ENCODE data around the gene SART1.

DNA sequence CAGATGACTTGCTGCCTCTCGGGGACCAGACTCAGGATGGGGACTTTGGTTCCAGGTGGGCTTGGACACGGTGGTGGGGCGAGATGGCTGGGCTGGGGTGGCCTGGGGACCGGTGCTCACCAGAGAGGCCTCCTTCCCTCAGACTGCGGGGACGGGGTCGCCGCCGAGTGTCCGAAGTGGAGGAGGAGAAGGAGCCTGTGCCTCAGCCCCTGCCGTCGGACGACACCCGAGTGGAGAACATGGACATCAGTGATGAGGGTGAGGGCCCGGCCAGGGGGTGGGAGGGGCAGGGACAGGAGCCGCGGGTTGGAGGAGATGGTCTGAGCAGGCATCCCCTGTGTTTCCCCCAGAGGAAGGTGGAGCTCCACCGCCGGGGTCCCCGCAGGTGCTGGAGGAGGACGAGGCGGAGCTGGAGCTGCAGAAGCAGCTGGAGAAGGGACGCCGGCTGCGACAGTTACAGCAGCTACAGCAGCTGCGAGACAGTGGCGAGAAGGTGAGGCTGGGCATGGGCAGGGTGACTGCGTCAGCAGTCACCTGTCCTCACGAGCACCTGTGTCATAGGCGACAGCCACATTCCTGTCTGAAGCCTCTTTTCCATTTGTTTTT lies 5.9 kb downstream of the SART1 start:
- TF ChIP-seq EZH2 (IDR thresholded peaks at IDR 0.05; ENCODE audit: borderline replicate concordance, low read length) = no peak
- TF ChIP-seq, protein P1, sequence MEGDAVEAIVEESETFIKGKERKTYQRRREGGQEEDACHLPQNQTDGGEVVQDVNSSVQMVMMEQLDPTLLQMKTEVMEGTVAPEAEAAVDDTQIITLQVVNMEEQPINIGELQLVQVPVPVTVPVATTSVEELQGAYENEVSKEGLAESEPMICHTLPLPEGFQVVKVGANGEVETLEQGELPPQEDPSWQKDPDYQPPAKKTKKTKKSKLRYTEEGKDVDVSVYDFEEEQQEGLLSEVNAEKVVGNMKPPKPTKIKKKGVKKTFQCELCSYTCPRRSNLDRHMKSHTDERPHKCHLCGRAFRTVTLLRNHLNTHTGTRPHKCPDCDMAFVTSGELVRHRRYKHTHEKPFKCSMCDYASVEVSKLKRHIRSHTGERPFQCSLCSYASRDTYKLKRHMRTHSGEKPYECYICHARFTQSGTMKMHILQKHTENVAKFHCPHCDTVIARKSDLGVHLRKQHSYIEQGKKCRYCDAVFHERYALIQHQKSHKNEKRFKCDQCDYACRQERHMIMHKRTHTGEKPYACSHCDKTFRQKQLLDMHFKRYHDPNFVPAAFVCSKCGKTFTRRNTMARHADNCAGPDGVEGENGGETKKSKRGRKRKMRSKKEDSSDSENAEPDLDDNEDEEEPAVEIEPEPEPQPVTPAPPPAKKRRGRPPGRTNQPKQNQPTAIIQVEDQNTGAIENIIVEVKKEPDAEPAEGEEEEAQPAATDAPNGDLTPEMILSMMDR (IDR thresholded peaks at IDR 0.05; ENCODE audit: low read length) = no peak

All from OCI-LY1 (cell line).